Measurements from ENCODE around the gene APLN.

Gene APLN

GRCh38 chrX:129618997-129619396 is 35.8 kb downstream of the APLN start:
- no peaks in the 10 kb centered on the region for H3K27me3 ChIP-seq (ENCODE audit: control insufficient read depth, insufficient read depth, low read length)
- H3K4me3 ChIP-seq (ENCODE audit: low read depth, low read length), result no peak overlapping the region
- H3K27ac ChIP-seq, result no peak overlapping the region
- H2AFZ ChIP-seq, result no peak overlapping the region
- no peaks in the 10 kb centered on the region for H3K9me3 ChIP-seq (ENCODE audit: control insufficient read depth, low read length)
- no peaks in the 10 kb centered on the region for H3K79me2 ChIP-seq
- H3K9ac ChIP-seq, result no peak overlapping the region
- no peaks in the 10 kb centered on the region for H3K4me1 ChIP-seq
- no peak overlapping the region for H3K4me2 ChIP-seq (ENCODE audit: low read length)
- H3K36me3 ChIP-seq (ENCODE audit: control insufficient read depth, insufficient read depth, low read length), result no peaks in the 10 kb centered on the region
- TF ChIP-seq CTCF (IDR thresholded peaks at IDR 0.05), result no peak

GRCh38 chrX:129617420-129617819 is 37.3 kb downstream of the APLN start:
- no peak overlapping the region for H3K9ac ChIP-seq
- no peaks in the 10 kb centered on the region for H3K36me3 ChIP-seq (ENCODE audit: control insufficient read depth, insufficient read depth, low read length)
- H3K27ac ChIP-seq, result no peak overlapping the region
- H3K4me1 ChIP-seq, result no peaks in the 10 kb centered on the region
- H3K79me2 ChIP-seq, result no peaks in the 10 kb centered on the region
- H2AFZ ChIP-seq, result no peak overlapping the region
- no peaks in the 10 kb centered on the region for H3K9me3 ChIP-seq (ENCODE audit: control insufficient read depth, low read length)
- no peak overlapping the region for H3K4me3 ChIP-seq (ENCODE audit: low read depth, low read length)
- H3K27me3 ChIP-seq (ENCODE audit: control insufficient read depth, insufficient read depth, low read length), result no peaks in the 10 kb centered on the region
- no peak for TF ChIP-seq CTCF (IDR thresholded peaks at IDR 0.05)
- H3K4me2 ChIP-seq (ENCODE audit: low read length), result no peak overlapping the region

- H3K27me3 ChIP-seq (ENCODE audit: control insufficient read depth, insufficient read depth, low read length), result no peaks in the 10 kb centered on the region
- H3K9me3 ChIP-seq (ENCODE audit: control insufficient read depth, low read length), result no peaks in the 10 kb centered on the region
- no peaks in the 10 kb centered on the region for H3K79me2 ChIP-seq
- H2AFZ ChIP-seq, result no peak overlapping the region
- no peak overlapping the region for H3K9ac ChIP-seq
- no peaks in the 10 kb centered on the region for H3K36me3 ChIP-seq (ENCODE audit: control insufficient read depth, insufficient read depth, low read length)
- no peak for TF ChIP-seq CTCF (IDR thresholded peaks at IDR 0.05)
- no peak overlapping the region for H3K4me2 ChIP-seq (ENCODE audit: low read length)
- no peaks in the 10 kb centered on the region for H3K4me1 ChIP-seq
- no peak overlapping the region for H3K4me3 ChIP-seq (ENCODE audit: low read depth, low read length)
- no peak overlapping the region for H3K27ac ChIP-seq
These were observed 40.1 kb downstream of the APLN start for GRCh38 chrX:129614481-129615255.

- Histone ChIP-seq H3K27me3 (ENCODE audit: control insufficient read depth, insufficient read depth, low read length) (no peaks in the 10 kb centered on the region), H2AFZ (no peak overlapping the region), H3K4me1 (no peaks in the 10 kb centered on the region), H3K9ac (no peak overlapping the region), H3K36me3 (ENCODE audit: control insufficient read depth, insufficient read depth, low read length) (no peaks in the 10 kb centered on the region), H3K9me3 (ENCODE audit: control insufficient read depth, low read length) (no peaks in the 10 kb centered on the region), H3K4me3 (ENCODE audit: low read depth, low read length) (no peak overlapping the region), H3K4me2 (ENCODE audit: low read length) (no peak overlapping the region), H3K79me2 (no peaks in the 10 kb centered on the region), H3K27ac (no peak overlapping the region)
- no peak for TF ChIP-seq CTCF (IDR thresholded peaks at IDR 0.05)
These were observed 41.2 kb downstream of the APLN start for GRCh38 chrX:129613596-129613995.

- no peaks in the 10 kb centered on the region for H3K27me3 ChIP-seq (ENCODE audit: control insufficient read depth, insufficient read depth, low read length)
- no peak overlapping the region for H3K4me3 ChIP-seq (ENCODE audit: low read depth, low read length)
- H3K36me3 ChIP-seq (ENCODE audit: control insufficient read depth, insufficient read depth, low read length), result no peaks in the 10 kb centered on the region
- no peaks in the 10 kb centered on the region for H3K4me1 ChIP-seq
- H3K9ac ChIP-seq, result no peak overlapping the region
- no peak overlapping the region for H2AFZ ChIP-seq
- no peaks in the 10 kb centered on the region for H3K9me3 ChIP-seq (ENCODE audit: control insufficient read depth, low read length)
- no peaks in the 10 kb centered on the region for H3K79me2 ChIP-seq
- TF ChIP-seq CTCF (IDR thresholded peaks at IDR 0.05), result no peak
- no peak overlapping the region for H3K27ac ChIP-seq
- H3K4me2 ChIP-seq (ENCODE audit: low read length), result no peak overlapping the region
These were observed 42.4 kb downstream of the APLN start for GRCh38 chrX:129612396-129612795.

Data from parathyroid adenoma (tissue), 2 donors.